Kasumi-1 (cell line): Measurements from ENCODE around the gene TAS1R3.

Experiments
- DNase-seq, 2 experiments: peaks; one replicate each; lab custom pipeline; 2025; lab: John Stamatoyannopoulos, UW

TAS1R3 gene

GRCh38 chr1:1371746-1372711, 40.9 kb downstream of the TAS1R3 start:
- peak; percentile 28 to 40 for DNase-seq

GRCh38 chr1:1373051-1373814, 42.2 kb downstream of the TAS1R3 start:
- DNase-seq, result no peak

GRCh38 chr1:1373815-1374588, 42.9 kb downstream of the TAS1R3 start:
- no peak for DNase-seq

DNA sequence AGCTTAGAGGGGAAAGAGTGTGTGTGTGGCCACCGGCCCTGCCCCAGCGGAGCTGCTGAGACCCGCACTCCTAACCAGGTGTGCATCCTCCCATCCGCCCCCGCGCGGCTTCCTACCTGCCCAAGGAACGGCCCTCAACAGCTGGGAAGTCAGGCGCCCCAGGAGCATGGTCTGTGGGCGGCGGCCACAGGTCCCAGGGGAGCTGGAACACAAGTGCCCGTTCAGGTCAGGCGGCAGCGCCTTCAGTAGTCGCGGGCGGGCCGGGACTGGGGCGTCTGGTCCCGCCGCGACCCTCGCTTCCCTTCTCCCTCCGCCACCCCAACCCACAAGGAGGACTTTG, 43.5 kb downstream of the TAS1R3 start:
- DNase-seq, result no peak

DNA sequence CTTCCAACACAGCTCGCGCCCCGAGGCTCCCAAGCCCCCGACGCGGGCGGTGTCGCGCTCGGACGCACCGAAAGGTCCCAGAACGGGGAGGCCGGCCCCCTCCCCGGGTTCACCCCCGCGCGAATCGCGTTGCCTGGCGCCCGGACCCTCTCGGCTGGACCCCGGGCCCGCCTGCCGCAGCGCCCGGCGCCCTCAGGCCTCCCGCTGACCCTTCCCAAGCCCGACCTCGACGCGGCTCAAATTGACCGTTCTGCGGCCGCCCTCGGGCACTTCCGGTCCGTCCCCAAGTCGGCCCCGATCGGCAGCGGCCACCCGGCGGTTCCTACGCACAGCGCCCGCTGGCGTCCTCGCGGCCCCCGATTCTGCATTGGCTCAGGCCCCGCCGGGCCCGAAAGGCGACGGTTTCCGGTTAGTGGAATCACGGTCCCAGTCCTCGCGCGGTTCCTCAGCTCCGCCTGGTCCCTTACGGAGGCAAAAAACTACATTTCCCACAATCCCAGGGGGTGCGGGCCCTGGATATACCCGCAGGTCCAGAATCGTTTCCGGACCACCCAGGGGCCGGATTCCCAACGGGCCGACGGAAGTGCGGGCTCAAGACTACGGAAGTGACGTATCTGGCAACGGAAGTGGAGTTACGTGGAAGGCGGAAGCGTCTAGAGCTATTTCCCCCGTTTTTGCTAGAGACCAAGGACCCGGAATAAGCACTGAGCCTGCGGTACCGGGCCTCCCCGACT, 44.0 kb downstream of the TAS1R3 start, which contains the start of gene AURKAIP1:
Gene AURKAIP1, minus strand, starts transcription at position 279 of the 734 bp plus-strand sequence. CDS start 451 bp downstream, outside the sequence.
- DNase-seq, result peak; percentile 99 to 100

DNA sequence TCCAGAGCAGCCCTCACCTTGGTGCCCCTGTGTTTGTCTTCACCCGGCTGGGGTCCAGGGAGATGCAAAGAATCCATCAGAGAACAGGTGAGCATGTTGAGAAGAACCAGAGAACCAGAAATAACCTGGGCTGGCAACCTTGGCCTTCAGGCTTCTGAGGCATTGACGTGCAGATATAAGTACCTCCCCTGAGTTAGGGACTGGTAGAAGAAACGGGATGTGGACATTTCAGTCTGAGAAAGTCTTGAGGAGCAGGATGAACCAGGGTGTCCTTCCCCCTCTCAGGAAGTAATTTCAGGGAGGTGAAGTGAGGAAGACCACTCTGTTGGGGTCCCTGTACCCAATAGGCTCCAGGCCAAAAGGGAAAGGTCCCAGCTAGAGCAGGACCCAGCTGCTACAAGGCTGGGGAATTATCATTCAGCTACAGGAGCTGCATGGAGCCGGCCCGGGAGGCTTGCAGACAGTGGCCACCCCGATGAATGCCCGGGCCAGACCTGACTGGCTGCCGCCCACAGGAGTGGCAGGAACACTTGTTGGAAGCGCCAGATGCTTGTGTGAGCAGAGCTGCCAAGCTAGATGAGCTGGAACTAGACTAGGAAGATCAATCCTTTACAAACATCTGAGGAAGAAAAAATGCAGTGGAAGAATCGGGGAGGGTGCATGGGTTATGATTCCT, 45.6 kb downstream of the TAS1R3 start:
- DNase-seq, result no peak

DNA sequence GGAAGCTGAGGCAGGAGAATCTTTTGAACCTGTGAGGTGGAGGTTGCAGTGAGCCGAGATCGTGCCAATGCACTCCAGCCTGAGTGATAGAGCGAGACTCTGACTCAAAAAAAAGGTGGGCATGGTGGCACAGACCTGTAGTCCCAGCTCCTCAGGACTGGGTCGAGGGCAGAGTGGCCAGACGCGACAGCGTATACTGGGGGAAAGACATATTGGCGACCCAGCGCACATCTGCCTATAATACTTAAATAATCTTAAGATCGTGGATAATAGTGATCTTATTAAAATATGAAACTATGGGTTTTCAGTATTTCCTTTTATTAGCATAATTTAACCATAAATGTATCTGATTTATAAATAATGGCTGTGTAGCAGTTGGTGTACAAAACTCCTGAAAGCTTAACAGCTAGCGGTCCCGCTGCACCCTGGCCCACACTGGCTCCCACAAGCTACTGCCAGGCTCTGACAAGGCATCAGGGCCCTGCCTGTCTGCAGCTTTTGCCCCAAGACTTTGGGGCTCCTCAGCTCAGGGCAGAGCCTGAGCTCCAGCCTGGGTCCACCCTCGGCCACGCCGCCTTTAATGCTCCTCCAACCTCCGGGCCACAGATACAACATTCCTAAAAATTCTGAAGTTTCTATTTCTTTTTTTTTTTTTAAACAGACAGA, 46.6 kb downstream of the TAS1R3 start:
- no peak for DNase-seq

- no peak for DNase-seq
Measured at GRCh38 chr1:1380860-1381259, 49.8 kb downstream of the TAS1R3 start.

GRCh38 chr1:1381294-1381693, 50.2 kb downstream of the TAS1R3 start:
- DNase-seq, result no peak
